GM18499 (cell line): ENCODE results near the gene CCL3.
"Not testable (repeated sequence)": the region's sequence is repeated elsewhere in the genome, so short reads cannot be mapped to it uniquely, and the experiment has no call there.

Experiments
- ATAC-seq: cut with Tn5 transposase; IDR thresholded peaks from one replicate; pipeline ENCODE4 v1.9.1; 2021; ENCODE audit warnings: moderate number of reproducible peaks; ENCODE audit not compliant: insufficient read depth, unreplicated experiment

Gene CCL3

DNA sequence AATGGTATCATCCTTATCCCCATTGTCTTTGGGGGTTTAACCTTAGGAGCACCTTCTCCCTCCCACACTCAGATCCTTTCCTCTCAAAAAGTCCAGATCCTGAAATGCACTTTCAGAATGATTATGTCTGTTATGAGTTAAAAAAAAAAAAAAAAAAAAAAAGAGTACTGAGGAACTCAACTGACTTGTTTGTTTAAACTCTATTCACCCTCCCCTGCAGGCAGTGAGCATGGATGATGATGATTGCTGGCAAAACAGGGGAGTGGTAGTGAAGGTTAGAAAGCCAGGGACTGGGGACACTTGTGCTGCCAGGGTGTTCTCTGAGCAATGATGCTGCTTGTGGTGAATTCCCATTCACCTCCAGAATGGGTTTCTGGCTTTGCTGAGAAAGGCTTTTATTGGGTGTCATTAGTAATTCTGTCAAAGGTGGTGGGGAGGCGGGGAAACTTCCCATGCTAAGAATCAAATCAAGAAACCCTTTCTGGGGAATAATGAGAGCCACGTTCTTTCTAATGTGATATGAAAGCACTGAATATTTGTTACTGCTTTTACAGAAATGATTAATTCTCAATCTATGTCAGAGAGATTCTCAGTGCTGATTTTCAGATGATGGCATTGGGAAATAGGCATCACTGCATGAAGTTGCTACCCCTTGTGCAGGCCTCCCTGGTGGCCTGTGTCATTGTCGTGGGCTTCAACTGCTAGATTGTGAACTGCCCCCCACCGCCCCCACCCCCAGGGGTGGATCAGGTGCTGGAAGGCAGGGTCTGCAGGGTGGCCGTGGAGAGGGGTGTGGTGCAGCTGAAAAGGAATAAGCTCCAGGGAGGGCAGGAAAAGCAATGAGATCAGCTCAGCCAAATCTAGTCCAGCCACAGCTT lies 27.8 kb upstream of the CCL3 start:
- ATAC-seq = no peak

DNA sequence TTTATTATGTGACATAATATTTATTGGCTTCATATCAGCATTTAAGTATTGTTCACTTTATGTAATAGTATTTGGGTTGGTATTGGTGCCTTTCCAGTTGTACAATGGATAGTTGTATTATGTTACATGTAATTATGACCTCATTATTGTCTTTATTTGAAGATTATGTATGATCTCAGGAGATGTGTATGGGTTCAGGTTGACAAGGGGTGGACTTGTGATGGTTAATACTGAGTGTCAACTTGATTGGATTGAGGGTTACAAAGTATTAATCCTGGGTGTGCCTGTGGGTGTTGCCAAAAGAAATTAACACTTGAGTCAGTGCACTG lies 25.7 kb upstream of the CCL3 start:
- not testable (repeated sequence) for ATAC-seq

DNA sequence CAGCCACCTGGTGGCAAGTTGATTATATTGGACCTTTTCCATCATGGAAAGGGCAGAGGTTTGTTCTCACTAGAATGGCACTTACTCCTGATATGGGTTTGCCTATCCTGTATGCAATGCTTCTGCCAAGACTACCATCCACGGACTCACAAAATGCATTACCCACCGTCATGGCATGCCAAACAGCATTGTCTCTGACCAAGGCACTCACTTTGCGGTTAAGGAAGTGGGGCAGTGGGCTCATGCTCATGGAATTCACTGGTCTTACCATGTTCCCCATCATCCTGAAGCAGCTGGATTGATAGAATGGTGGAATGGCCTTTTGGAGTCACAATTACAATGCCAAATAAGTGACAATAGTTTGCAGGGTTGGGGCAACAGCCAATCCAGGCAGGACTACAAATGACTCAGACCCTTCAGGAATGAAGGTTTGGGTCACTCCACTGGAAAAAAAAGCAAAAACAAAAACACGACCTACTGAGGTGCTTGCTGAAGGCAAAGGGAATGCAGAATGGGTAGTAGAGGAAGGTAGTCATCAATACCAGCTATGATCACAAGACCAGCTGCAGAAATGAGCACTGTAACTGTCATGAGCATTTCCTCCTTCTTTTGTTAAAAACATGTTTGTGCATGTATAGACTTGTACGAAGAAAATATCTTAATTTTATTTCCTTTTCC lies 25.2 kb upstream of the CCL3 start:
- ATAC-seq = not testable (repeated sequence)

DNA sequence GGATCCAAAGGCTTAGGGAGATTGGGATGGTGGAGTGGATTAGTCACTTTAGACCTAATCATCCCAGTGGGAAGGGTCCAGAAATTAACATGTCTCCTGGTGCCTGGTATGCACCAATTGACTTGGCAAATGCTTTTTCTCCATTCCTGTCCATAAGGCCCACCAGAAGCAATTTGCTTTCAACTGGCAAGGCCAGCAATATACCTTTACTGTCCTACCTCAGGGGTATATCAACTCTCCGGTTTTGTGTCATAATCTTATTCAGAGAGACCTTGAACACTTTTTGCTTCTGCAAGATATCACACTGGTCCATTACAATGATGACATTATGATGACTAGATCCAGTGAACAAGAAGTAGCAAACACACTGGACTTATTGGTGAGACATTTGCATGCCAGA lies 23.2 kb upstream of the CCL3 start:
- ATAC-seq = not testable (repeated sequence)

DNA sequence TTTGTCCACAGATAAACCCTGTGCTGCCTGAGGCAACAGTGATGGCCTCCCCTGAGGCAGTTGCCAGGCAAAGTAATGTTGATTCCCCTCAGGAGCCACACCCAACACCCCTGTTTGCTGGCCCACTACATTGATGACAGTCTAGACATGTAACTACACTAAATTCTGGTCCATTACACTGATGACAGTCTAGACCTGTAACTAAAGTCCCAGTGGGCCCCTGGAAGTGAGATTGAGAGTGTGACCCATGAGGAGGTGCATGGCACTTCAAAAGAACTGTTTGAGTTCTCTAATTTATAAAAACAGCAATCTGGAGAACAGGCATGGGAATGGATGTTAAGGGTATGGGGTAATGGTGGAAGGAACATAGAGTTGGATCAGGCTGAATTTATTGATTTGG lies 22.6 kb upstream of the CCL3 start:
- no peak for ATAC-seq

DNA sequence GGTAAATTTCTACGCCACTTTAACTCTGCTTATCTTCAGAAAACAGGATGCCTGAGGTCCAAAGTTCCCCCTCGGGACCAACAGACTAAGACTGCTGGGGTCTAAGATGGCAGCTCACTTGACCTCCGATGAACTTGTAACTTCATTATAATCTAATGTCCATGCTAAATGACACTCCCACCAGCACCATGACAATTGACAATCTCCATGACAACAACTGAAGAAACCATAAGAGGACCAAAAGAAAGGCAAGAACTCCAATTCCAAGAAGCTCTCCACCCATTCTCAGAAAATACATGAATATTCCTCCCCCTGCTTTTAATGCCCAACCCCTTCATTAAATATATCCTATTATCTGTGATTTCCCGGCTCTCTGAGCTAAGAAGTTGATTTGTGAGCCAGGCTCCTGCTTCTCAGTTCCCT lies 21.1 kb upstream of the CCL3 start:
- no peak for ATAC-seq

DNA sequence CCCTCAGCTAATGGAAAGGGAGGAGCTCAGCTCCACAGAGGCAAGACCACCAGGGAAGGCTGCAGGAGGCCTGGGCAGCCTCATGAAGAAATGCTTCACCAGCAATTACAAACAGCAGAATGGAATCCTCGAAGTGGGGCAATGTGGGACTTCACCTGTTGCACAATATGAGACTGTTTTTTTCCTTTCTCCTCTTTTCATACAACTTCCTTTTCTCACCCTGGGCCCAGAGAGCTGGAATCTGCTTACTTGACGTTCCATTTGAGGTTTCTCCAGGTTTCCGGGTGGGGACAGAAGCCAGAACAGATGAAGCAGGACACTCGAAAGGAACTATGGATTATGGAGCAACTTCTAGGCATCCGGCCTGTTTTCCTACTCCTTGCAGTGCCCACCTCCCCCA lies 18.3 kb upstream of the CCL3 start:
- not testable (repeated sequence) for ATAC-seq

DNA sequence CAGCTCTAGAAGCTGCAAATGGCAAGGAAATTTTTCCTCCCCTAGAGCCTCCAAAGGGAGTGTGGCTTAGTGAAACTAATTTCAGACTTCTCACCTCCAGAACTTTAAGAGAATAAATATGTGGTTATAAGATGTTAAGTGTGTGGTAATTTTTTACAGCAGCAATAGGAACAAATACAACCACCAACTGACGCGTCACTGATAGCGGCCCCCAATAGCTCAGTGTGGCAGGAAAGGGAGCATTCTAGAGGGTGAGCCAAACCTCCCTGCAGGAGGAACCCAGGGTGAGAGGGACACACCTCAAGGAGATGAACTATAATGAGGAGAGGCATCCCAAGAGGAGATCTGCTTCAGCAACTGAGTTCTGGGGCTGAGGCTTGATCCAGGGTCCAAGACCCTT lies 17.7 kb upstream of the CCL3 start:
- no peak for ATAC-seq

DNA sequence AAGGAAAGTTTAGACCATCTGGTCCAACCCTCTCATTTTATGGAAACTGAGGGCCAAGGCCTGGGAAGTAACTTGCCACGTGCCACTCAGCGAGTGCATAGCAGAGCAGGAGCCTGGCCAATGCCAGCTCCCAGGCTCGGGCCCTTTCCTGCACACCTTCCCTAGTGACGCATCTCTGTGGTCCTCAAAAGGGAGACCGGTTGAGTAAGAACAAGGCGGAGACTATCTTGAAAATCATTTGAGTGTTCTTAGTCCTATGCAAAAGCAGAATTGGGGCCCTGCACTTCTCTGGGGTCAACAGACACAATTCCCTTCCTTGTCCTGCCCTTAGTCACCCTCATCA lies 16.5 kb upstream of the CCL3 start:
- no peak for ATAC-seq

DNA sequence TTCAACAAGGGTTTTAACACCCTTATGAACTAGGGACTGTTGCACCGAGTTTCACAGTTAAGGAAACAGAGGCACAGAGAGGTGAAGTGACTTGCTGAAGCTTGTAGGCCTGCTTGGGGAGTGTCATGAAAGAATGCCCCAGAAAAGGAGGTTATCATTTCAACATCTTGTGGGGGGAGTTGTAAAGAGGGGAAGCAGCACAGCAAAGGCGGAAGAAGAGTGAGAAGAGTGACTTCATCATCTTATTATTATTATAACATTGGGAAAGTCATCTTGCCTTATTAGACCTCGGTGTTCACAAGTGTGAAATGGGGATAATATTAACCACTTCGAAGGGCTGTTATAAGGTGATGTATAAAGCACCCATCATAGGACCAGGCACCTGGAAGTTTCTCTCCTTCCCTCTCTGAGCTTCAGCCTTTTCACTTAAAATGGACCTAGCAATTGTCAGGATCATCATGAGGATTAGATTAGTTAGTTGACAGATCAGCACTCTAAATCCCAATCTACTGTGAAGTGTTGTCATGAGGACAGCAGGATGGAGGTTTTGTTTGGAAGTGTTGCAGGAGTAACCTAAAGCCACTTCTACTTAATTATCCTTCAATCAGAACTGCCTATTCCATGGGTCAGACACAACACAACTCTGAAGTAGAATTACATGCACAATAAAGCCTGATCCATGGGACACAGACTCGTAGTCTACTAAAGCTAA lies 16.0 kb upstream of the CCL3 start:
- ATAC-seq = no peak

DNA sequence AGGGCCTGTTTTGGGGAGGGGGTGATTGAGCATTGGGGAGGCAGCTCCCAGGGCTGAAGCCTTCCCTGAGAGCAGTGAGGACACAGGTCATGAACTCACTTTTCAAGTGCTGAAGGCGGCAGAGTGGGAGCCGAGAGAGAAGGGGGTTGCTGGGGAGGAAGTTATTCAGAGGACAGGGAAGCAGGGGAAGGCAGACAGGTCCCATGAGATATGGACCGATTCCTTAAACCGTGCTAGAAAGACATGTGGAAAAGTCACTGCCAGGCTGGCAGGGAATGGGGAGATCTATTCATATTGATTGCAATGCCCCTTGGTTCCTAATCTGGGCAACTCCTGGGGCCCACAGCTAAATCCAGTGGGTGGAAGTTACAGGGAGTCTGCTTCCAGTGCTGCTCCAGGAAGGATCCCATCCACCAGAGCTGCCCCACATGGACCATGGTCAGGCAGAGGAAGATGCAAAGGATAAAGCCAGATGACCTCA lies 14.8 kb upstream of the CCL3 start:
- no peak for ATAC-seq

DNA sequence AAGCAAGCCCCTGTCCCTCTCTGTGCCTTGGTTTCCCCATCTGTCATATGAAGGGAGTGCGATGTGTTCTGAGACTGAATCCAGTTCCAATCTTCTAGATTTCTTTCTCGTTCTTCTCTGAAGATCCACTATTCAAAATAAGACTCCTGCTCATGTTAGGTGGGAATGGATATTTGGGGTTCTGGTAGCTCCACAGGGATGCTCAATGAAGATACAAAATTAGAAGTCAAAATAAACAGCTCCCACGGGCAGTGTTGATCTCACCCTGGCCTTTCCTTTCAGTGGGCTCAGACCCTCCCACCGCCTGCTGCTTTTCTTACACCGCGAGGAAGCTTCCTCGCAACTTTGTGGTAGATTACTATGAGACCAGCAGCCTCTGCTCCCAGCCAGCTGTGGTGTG lies 14.3 kb upstream of the CCL3 start:
- not testable (repeated sequence) for ATAC-seq

DNA sequence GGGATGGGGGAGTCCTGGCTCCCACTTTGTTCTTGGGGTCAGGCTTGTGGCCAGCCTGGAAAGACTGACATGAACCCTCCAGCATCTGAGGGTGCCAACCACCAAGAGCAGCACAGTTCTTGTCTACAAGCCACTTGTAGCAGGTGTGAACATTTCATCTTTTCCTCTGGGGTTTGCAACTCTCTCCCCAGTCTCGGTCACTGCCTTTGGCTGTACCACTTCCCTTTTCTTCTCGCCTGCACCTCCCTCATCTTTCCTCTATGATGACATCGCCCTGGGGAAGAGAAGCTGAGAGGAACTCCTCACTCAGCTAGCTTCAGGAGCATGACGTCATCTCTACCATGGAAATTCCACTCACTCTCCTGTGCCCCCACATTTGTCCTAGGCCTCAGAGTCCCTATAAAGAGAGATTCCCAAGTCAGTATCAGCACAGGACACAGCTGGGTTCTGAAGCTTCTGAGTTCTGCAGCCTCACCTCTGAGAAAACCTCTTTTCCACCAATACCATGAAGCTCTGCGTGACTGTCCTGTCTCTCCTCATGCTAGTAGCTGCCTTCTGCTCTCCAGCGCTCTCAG lies 13.5 kb upstream of the CCL3 start, which contains the start of gene CCL4:
Gene CCL4, plus strand, starts transcription at position 427 of the 575 bp plus-strand sequence. Its CDS starts 79 bp downstream, at position 506.
- peak; percentile 61 for ATAC-seq

DNA sequence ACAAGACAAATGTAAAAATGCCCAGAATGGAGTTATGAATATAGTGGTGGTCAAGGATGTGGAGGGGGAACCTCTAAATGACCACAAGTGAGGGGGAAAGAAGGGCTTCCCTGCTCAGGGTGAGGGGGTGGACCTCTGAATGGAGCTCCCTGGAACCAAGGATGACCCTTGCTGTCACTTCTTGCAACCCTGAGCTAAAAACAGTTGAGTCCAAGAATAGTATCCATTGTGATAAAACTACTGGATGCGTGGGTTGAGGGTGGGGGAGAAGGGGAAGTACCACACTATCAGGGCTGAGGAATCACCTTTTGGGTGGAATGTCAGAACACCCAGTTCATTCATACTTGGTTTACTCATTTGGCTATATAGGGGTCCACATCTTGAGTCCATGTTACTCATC lies 9.1 kb upstream of the CCL3 start:
- not testable (repeated sequence) for ATAC-seq

DNA sequence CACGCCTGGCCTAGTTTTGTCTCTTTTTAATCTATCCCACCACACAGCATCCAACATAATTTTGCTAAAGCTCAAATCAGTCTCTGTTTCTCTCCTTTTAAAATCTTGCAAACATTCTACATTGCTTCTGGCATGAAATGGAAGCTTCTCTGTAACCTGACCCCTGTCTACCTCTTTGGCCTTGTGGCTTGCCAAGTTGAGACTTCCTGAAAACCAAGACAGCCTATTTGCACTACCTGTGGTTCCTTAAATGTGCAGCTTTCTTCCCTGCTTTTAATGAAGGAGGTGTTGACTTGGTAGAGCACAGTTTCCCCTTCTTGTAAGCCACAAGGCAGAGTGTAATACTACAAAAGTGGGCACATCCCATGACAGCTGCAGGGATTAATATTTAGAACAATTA lies 6.0 kb upstream of the CCL3 start:
- ATAC-seq = no peak

DNA sequence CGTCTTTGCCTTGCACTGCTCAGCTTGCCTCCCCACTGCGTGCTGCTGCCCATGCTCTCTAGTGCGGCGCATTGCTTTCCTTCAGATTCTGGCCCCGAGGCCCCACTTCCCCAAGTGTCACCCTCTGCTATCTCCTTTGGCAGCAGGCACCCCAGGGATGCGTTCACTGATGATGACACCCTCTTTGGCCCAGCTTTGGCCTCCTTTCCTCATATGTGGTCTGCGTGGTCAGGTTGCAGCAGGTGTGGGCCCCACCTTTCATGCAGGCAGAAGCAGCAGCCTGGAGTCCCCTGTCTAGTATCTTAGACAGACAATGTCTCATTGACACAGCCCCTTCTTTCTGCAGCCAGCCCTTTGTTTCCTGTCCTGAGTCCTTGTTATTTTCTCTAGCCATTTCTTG lies 4.8 kb upstream of the CCL3 start:
- ATAC-seq = no peak

DNA sequence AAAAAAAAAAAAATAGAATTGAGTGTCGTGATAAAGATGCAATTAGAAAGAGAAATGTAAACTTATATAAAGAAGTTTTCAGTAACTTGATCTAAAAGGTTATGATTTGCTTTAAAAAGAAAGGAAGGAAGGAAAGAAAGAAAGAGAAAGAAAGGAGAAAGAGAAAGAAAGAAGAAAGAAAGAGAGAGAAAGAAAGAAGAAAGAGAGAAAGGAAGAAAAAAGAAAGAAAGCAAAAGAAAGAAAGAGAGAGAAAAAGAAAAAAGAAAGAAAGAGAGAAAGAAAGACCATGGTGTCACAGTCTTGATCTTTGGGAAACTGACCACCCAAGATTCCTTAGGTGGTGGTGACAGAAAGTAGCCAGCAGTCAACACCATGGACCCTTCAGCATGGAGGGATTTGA lies 4.3 kb upstream of the CCL3 start:
- ATAC-seq = no peak

DNA sequence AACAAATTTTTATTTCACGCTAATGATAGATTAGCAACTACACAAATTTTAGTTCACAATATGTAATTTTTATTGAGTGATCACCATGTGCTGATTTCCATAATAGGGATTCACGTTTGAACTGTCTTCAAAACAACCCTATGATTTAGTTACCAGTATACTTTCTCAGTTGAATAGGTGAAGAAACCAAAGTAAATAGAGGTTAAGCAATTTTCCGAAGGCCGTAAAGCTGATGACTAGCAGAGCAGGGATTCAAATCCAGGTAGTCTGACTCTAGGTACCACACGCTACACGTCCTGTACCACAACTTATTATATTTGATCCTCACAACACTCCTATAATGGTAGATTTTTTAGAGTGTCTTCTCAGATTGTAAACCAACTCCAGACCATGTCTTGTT lies 2.8 kb upstream of the CCL3 start:
- ATAC-seq = not testable (repeated sequence)

DNA sequence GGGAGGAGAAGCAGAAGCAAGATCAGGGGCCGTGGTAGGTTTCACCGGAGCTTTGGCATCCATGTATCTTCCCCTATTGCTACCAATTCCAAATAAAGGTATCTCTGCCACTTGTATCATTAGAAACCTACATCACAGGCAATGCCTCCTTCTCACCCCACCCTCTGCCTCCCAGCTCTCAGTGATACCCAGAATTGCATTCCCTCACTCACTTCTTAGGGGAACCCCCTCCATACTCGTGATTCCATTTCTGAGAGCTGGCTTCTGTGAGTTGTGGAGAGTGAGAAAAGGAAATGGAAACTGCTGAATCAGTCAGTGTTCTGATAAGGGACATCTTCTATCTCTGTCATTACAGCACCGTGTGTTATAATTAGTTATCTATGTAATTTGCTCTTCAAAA lies 2.3 kb upstream of the CCL3 start:
- ATAC-seq = no peak

DNA sequence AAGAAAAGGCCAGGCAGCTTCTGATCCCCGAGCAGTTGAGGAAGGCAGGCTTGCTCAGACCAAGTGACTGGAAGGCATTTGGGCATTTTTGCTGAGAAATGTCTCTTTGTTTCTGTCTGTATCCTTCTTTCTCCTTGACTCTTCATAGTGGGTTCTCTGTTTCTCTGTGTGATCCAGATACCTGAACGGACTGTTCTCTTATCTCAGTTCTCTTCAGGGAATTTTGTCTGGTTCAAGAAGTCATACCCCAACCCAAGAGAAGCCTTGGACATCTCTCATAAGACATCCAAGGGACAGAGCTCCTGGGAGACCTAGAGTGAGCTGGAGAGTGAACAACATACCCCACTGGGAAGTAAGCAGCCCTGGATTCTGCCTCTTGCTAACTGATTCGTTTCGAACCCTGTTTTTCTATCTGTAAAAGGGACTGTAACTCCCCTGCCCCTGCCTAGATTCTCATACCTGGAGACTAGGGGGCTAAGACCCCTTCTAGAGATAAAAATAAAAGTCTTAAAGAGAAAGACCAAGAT lies 541 bp downstream of the CCL3 start:
- ATAC-seq = no peak
